MCF 10A (cell line): ENCODE data around the gene FRY. TPM values are rescaled to one million over a fixed set of nuclear protein-coding genes. Genes with fewer than 3 reads are reported as not detected.

Experiments used
- BruUV-seq: library from RNA; stranded (reverse); fragments of 400-500 nt; replicated peaks from 2 replicates; lab custom pipeline; 2021; lab: Mats Ljungman, UMichigan
- CTCF ChIA-PET: fragments of 300-600 bp; sonication (Branson Sonifier 250); formaldehyde crosslinking; extraction: SDS; loops from one replicate; lab custom pipeline; 2021; ENCODE audit warnings: antibody characterized with exemption, inconsistent platforms; lab: Yijun Ruan, JAX
- POLR2A ChIA-PET: fragments of 300-600, 350-650 bp; sonication (Branson Sonifier 250); formaldehyde crosslinking; extraction: SDS; loops from one replicate; lab custom pipeline; 2020; ENCODE audit warnings: antibody characterized with exemption, inconsistent platforms; lab: Yijun Ruan, JAX
- DNase-seq: peaks from one replicate; pipeline ENCODE4 v3.0.0-alpha.2; 2018; ENCODE audit not compliant: unreplicated experiment
- H3K27ac Mint-ChIP-seq: one replicate; pipeline ENCODE4 v1.8.0; 2022; ENCODE audit warnings: mild to moderate bottlenecking, low read depth, mixed read lengths; ENCODE audit not compliant: unreplicated experiment
- H3K27me3 Mint-ChIP-seq: one replicate; pipeline ENCODE4 v1.8.0; 2022; ENCODE audit warnings: mixed read lengths; ENCODE audit not compliant: insufficient read depth, unreplicated experiment
- H3K36me3 Mint-ChIP-seq: one replicate; pipeline ENCODE4 v1.8.0; 2022; ENCODE audit warnings: mild to moderate bottlenecking, moderate library complexity, mixed read lengths; ENCODE audit not compliant: insufficient read depth, unreplicated experiment
- H3K4me1 Mint-ChIP-seq: one replicate; pipeline ENCODE4 v1.8.0; 2022; ENCODE audit warnings: mixed read lengths; ENCODE audit not compliant: insufficient read depth, unreplicated experiment
- H3K4me3 Mint-ChIP-seq: one replicate; pipeline ENCODE4 v1.8.0; 2022; ENCODE audit warnings: mild to moderate bottlenecking, moderate library complexity, mixed read lengths; ENCODE audit not compliant: unreplicated experiment
- H3K9me3 Mint-ChIP-seq: one replicate; pipeline ENCODE4 v1.8.0; 2022; ENCODE audit warnings: mixed read lengths; ENCODE audit not compliant: unreplicated experiment
- intact Hi-C: fragments of 100-400 bp; cut with micrococcal nuclease; formaldehyde crosslinking; loops from 2 replicates; pipeline ENCODE4 v1.14.1; 2022
- total RNA-seq: library from RNA; stranded (reverse); gene quantifications from 2 replicates; pipeline ENCODE4 v1.2.3, GENCODE V29; 2022
- TF ChIP-seq, protein P1 (sequence below): fragments of 200-600 bp; IDR thresholded peaks from one replicate; pipeline ENCODE4 v1.8.0; 2022; ENCODE audit warnings: antibody characterized with exemption, mild to moderate bottlenecking; ENCODE audit not compliant: unreplicated experiment

The FRY gene
- total RNA-seq, 1 experiment from 2014 or later = 8.9 TPM

DNA sequence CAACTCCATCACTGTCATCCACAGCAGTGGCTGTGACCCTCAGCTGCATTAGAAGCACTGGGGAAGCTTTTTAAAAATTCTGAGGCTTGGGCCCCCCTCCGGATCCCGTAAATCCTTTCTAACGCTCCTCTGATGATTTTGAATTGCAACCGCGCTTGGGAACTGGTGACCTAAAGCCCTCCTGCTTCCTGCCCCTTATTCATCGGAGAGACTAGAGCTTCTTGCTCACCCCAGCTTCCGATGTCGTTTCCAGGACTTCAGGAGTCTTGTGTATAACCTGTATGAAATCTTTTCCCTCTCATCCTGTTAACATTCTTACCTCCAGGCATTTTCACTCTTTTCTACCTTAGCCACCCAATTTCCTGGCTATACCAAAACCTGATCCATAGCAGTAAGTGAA is 268.8 kb downstream of the FRY start:
- intact Hi-C loops = no loop called here
- TF ChIP-seq, protein P1, sequence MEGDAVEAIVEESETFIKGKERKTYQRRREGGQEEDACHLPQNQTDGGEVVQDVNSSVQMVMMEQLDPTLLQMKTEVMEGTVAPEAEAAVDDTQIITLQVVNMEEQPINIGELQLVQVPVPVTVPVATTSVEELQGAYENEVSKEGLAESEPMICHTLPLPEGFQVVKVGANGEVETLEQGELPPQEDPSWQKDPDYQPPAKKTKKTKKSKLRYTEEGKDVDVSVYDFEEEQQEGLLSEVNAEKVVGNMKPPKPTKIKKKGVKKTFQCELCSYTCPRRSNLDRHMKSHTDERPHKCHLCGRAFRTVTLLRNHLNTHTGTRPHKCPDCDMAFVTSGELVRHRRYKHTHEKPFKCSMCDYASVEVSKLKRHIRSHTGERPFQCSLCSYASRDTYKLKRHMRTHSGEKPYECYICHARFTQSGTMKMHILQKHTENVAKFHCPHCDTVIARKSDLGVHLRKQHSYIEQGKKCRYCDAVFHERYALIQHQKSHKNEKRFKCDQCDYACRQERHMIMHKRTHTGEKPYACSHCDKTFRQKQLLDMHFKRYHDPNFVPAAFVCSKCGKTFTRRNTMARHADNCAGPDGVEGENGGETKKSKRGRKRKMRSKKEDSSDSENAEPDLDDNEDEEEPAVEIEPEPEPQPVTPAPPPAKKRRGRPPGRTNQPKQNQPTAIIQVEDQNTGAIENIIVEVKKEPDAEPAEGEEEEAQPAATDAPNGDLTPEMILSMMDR = no peak
- no TSS peak for BruUV-seq
- H3K27ac Mint-ChIP-seq = no peak overlapping the region
- no peaks in the 10 kb centered on the region for H3K36me3 Mint-ChIP-seq
- H3K4me3 Mint-ChIP-seq = no peak overlapping the region
- H3K27me3 Mint-ChIP-seq = no peaks in the 10 kb centered on the region
- CTCF ChIA-PET = no interaction called here
- DNase-seq = no peak
- H3K9me3 Mint-ChIP-seq = no peaks in the 10 kb centered on the region
- POLR2A ChIA-PET = no interaction called here
- H3K4me1 Mint-ChIP-seq = no peaks in the 10 kb centered on the region

DNA sequence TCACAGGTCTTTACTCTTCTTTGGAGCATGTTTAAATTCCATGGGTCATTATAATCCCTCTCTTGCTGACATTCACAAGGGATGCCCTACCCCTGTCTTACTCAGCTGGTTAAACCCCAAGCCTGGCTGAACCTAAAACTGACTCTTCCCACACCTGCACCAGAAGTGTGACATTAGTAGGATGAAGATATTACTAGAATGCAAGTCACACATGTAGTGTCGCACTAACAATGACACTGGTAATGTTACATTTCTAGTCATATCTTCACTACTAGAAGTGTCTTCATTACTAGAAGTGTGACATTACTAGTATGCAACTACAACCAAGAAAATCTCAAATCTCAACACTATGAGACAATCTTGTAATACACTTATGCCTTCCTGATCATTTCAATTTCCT is 269.3 kb downstream of the FRY start:
- Mint-ChIP-seq H3K4me1 (no peaks in the 10 kb centered on the region), H3K4me3 (no peak overlapping the region), H3K9me3 (no peaks in the 10 kb centered on the region), H3K27me3 (no peaks in the 10 kb centered on the region), H3K27ac (no peak overlapping the region), H3K36me3 (no peaks in the 10 kb centered on the region)
- BruUV-seq = no TSS peak
- no peak for DNase-seq
- ChIA-PET POLR2A (no interaction called here), CTCF (no interaction called here)
- TF ChIP-seq, protein P1 = no peak
- intact Hi-C loops = no loop called here

DNA sequence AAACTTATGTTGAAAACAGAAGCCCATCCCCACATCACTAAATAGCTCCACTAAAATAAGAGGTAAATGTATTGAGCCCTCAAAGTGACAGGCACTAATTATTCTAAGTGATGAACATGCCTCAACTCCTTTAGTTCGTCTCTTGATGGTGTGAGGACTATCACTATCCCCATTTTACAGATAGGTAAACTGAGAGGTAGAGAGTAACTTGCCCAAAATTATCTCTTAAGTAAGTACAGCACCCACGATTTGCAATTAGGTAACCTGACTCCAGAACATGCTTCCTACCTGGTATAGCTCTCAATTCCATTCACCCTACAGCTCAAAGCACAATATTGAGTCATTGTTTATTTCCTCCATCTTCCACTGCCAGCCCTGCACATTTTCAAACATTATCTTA is 270.9 kb downstream of the FRY start:
- no peaks in the 10 kb centered on the region for H3K36me3 Mint-ChIP-seq
- H3K4me3 Mint-ChIP-seq = no peak overlapping the region
- H3K27me3 Mint-ChIP-seq = no peaks in the 10 kb centered on the region
- H3K4me1 Mint-ChIP-seq = no peaks in the 10 kb centered on the region
- TF ChIP-seq, protein P1 = no peak
- CTCF ChIA-PET = interaction anchor here (0.9 to 1.3 kb wide), 4 partner anchors 34 to 393 kb away, joined by 3 to 4 read pairs (median 3); no protein-coding TSS in a partner anchor
- BruUV-seq = no TSS peak
- H3K27ac Mint-ChIP-seq = no peak overlapping the region
- intact Hi-C loops = no loop called here
- POLR2A ChIA-PET = interaction anchor here (1.9 kb wide), 1 partner anchor 48 kb away, joined by 5 read pairs; no protein-coding TSS in a partner anchor
- H3K9me3 Mint-ChIP-seq = no peaks in the 10 kb centered on the region
- DNase-seq = no peak

DNA sequence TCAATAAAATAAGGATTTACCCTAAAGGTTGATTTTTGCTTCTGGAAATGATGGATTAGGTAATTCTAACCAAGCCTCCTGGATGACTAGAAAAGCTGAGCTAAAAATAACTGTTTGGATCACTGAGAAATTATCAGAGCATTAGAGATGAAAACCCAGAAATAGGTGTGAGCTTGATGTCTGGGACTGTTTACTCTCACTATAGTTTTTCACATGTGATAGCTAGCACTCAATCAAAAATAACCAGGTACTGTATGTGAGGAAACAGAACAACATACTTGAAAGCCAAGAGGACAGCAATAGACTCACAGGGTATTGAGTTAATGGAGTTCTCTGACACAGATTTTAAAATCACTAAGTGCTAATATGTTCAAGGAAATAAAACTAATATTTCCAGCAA is 274.1 kb downstream of the FRY start:
- H3K27ac Mint-ChIP-seq = no peak overlapping the region
- intact Hi-C loops = no loop called here
- TF ChIP-seq, protein P1 = no peak
- H3K4me1 Mint-ChIP-seq = no peaks in the 10 kb centered on the region
- no peaks in the 10 kb centered on the region for H3K27me3 Mint-ChIP-seq
- H3K36me3 Mint-ChIP-seq = no peaks in the 10 kb centered on the region
- CTCF ChIA-PET = interaction anchor here (0.7 to 3.6 kb wide), 6 partner anchors 12 to 369 kb away, joined by 3 to 19 read pairs (median 3); no protein-coding TSS in a partner anchor
- no TSS peak for BruUV-seq
- POLR2A ChIA-PET = interaction anchor here (0.7 kb wide), 1 partner anchor 15 kb away, joined by 3 read pairs; no protein-coding TSS in a partner anchor
- DNase-seq = no peak
- no peak overlapping the region for H3K4me3 Mint-ChIP-seq
- H3K9me3 Mint-ChIP-seq = no peaks in the 10 kb centered on the region
